SK-N-SH (cell line): Measurements from ENCODE around the gene RAMACL. TPM values are rescaled to one million over a fixed set of nuclear protein-coding genes. Genes with fewer than 3 reads are reported as not detected.

Experiments used
- CTCF ChIA-PET: fragments of 300-600, 350-600 bp; formaldehyde crosslinking; extraction: SDS; loops from one replicate; lab custom pipeline; 2021; lab: Yijun Ruan, JAX
- POLR2A ChIA-PET: fragments of 350-600 bp; sonication (Branson Sonifier 250); formaldehyde crosslinking; extraction: SDS; loops from one replicate; lab custom pipeline; 2020; ENCODE audit warnings: antibody characterized with exemption, inconsistent platforms; lab: Yijun Ruan, JAX
- DNase-seq: peaks from one replicate; pipeline ENCODE4 v3.0.0; 2012
- H2AFZ ChIP-seq: fragments of 200-600 bp; sonication (generic); 2 replicates; pipeline ENCODE4 v1.8.1; 2016; ENCODE audit warnings: antibody characterized with exemption, mild to moderate bottlenecking, low read depth
- H3F3A ChIP-seq: fragments of 200-600 bp; sonication (generic); replicated peaks from 2 replicates; pipeline ENCODE3; 2016; ENCODE audit warnings: antibody characterized with exemption, mild to moderate bottlenecking; ENCODE audit not compliant: insufficient read depth
- H3K27ac ChIP-seq, 2 experiments: fragments of 200-500 bp in 1 of 2; fragments of 200-600 bp in 1 of 2; sonication (Bioruptor generic) in 1 of 2; sonication (generic), shearing (Covaris generic) in 1 of 2; 2 replicates each; pipeline versions ENCODE4 v1.5.1 to v1.6.1; 2014 to 2016; ENCODE audit warnings: low read depth in 2 of 2, inconsistent platforms in 1 of 2, low read length in 1 of 2, mild to moderate bottlenecking in 1 of 2, mixed read lengths in 1 of 2
- H3K27me3 ChIP-seq: fragments of 200-600 bp; sonication (generic), shearing (Covaris generic); 2 replicates; pipeline ENCODE4 v1.6.1; 2016; ENCODE audit warnings: mixed run types; ENCODE audit not compliant: insufficient read depth
- H3K36me3 ChIP-seq, 2 experiments: fragments of 200-500 bp in 1 of 2; fragments of 200-600 bp in 1 of 2; sonication (Bioruptor generic) in 1 of 2; sonication (generic) in 1 of 2; replicated peaks in 1 of 2; 2 replicates each; pipeline versions ENCODE3 to v1.5.1; 2014 to 2016; ENCODE audit warnings: low read length in 1 of 2, mild to moderate bottlenecking in 1 of 2; ENCODE audit not compliant: insufficient read depth in 2 of 2, control insufficient read depth in 1 of 2
- H3K4me1 ChIP-seq, 2 experiments: fragments of 200-500 bp in 1 of 2; fragments of 200-600 bp in 1 of 2; sonication (Bioruptor generic) in 1 of 2; sonication (generic), shearing (Covaris generic) in 1 of 2; 2 replicates each; pipeline versions ENCODE4 v1.5.1 to v1.6.1; 2014 to 2016; ENCODE audit warnings: low read depth in 1 of 2, low read length in 1 of 2, mixed run types in 1 of 2; ENCODE audit not compliant: insufficient read depth in 2 of 2, control insufficient read depth in 1 of 2
- H3K4me2 ChIP-seq: fragments of 200-600 bp; sonication (generic), shearing (Covaris generic); 2 replicates; pipeline ENCODE4 v1.6.1; 2017; ENCODE audit warnings: mixed run types
- H3K4me3 ChIP-seq, 2 experiments: fragments of 200-500 bp in 1 of 2; fragments of 200-600 bp in 1 of 2; sonication (Bioruptor generic) in 1 of 2; sonication (generic), shearing (Covaris generic) in 1 of 2; 2 replicates each; pipeline versions ENCODE4 v1.5.1 to v1.8.1; 2014 to 2016; ENCODE audit warnings: low read depth in 2 of 2, inconsistent platforms in 1 of 2, low read length in 1 of 2, mild to moderate bottlenecking in 1 of 2, mixed read lengths in 1 of 2, moderate library complexity in 1 of 2
- H3K79me2 ChIP-seq: fragments of 200-600 bp; sonication (generic); 2 replicates; pipeline ENCODE4 v1.8.1; 2017; ENCODE audit warnings: mild to moderate bottlenecking; ENCODE audit not compliant: insufficient read depth
- H3K9ac ChIP-seq: fragments of 200-600 bp; sonication (generic); 2 replicates; pipeline ENCODE4 v1.6.1; 2017; ENCODE audit warnings: mixed run types
- H3K9me2 ChIP-seq: fragments of 200-600 bp; sonication (generic); 2 replicates; pipeline ENCODE4 v1.6.1; 2017; ENCODE audit warnings: mixed run types
- H3K9me3 ChIP-seq: fragments of 200-600 bp; sonication (generic); 2 replicates; pipeline ENCODE4 v1.6.1; 2017; ENCODE audit warnings: mixed run types, mild to moderate bottlenecking, moderate library complexity
- H4K20me1 ChIP-seq: fragments of 200-600 bp; sonication (generic); 2 replicates; pipeline ENCODE4 v1.6.1; 2017; ENCODE audit warnings: mild to moderate bottlenecking, mixed run types; ENCODE audit not compliant: insufficient read depth
- ELF1 ChIP-seq: IDR thresholded peaks from 2 replicates; pipeline ENCODE4 v1.4.0; 2012
- EZH2phosphoT487 ChIP-seq: fragments of 200-600 bp; sonication (generic); IDR thresholded peaks from 2 replicates; pipeline ENCODE4 v1.6.1; 2017; ENCODE audit warnings: low read depth, mixed run types, mild to moderate bottlenecking, antibody characterized with exemption, moderate library complexity, borderline replicate concordance
- FOSL2 ChIP-seq: IDR thresholded peaks from 2 replicates; pipeline ENCODE4 v1.4.0; 2012; ENCODE audit warnings: low read depth, mild to moderate bottlenecking, moderate library complexity, borderline replicate concordance
- FOXJ3 ChIP-seq: sonication (generic); formaldehyde crosslinking; IDR thresholded peaks from 2 replicates; pipeline ENCODE4 v1.5.1; 2020; ENCODE audit warnings: mild to moderate bottlenecking, missing genetic modification reagents
- FOXM1 ChIP-seq: IDR thresholded peaks from 2 replicates; pipeline ENCODE4 v1.4.0; 2012; ENCODE audit warnings: low read depth, mild to moderate bottlenecking
- GABPA ChIP-seq: IDR thresholded peaks from 2 replicates; pipeline ENCODE4 v1.4.0; 2012; ENCODE audit warnings: low read depth, mild to moderate bottlenecking
- GATA2 ChIP-seq: sonication (generic); formaldehyde crosslinking; IDR thresholded peaks from 2 replicates; pipeline ENCODE4 v1.5.0; 2020; ENCODE audit warnings: mild to moderate bottlenecking, missing genetic modification reagents
- JUND ChIP-seq: IDR thresholded peaks from 2 replicates; pipeline ENCODE4 v1.4.0; 2012
- MAX ChIP-seq: IDR thresholded peaks from 2 replicates; pipeline ENCODE4 v1.4.0; 2012; ENCODE audit warnings: low read depth
- NRF1 ChIP-seq: IDR thresholded peaks from 2 replicates; pipeline ENCODE4 v1.6.1; 2012; ENCODE audit warnings: low read depth, mild to moderate bottlenecking, low read length
- POLR2AphosphoS5 ChIP-seq: IDR thresholded peaks from 2 replicates; pipeline ENCODE4 v1.6.1; 2012; ENCODE audit warnings: low read depth, low read length
- RFX5 ChIP-seq: IDR thresholded peaks from 2 replicates; pipeline ENCODE4 v1.6.1; 2012; ENCODE audit warnings: mild to moderate bottlenecking, improper control_type of control experiment, low read length
- RXRA ChIP-seq: IDR thresholded peaks from 2 replicates; pipeline ENCODE4 v1.4.0; 2012; ENCODE audit warnings: low read depth, mild to moderate bottlenecking, borderline replicate concordance
- SIN3A ChIP-seq: IDR thresholded peaks from 2 replicates; pipeline ENCODE4 v1.6.1; 2012; ENCODE audit warnings: low read depth, mild to moderate bottlenecking, low read length, moderate library complexity, borderline replicate concordance
- TAF1 ChIP-seq: IDR thresholded peaks from 2 replicates; pipeline ENCODE4 v1.6.1; 2012; ENCODE audit warnings: low read depth, mild to moderate bottlenecking, low read length, moderate library complexity, borderline replicate concordance
- TCF12 ChIP-seq: IDR thresholded peaks from 2 replicates; pipeline ENCODE4 v1.4.0; 2012
- TEAD4 ChIP-seq: IDR thresholded peaks from 2 replicates; pipeline ENCODE4 v1.4.0; 2012; ENCODE audit warnings: mild to moderate bottlenecking, borderline replicate concordance; ENCODE audit not compliant: insufficient read depth
- USF1 ChIP-seq: IDR thresholded peaks from 2 replicates; pipeline ENCODE4 v1.4.0; 2012; ENCODE audit warnings: low read depth, borderline replicate concordance
- YY1 ChIP-seq: IDR thresholded peaks from 2 replicates; pipeline ENCODE4 v1.4.0; 2012; ENCODE audit warnings: low read depth, mild to moderate bottlenecking
- ZBTB33 ChIP-seq: IDR thresholded peaks from 2 replicates; pipeline ENCODE4 v1.4.0; 2012; ENCODE audit warnings: low read depth, borderline replicate concordance
- WGBS: methylation state at CpG from one replicate; pipeline ENCODE4 v1.1.6; 2017; ENCODE audit warnings: low lambda C conversion rate; 5-methylcytosine and 5-hydroxymethylcytosine counted together
- polyA plus RNA-seq, 3 experiments: library from polyadenylated mRNA; depleted of rRNA; stranded (reverse); fragments of >200 nt; gene quantifications; 2 replicates each; pipeline ENCODE4 v1.2.3, GENCODE V29; 2012

RAMACL gene
- polyA plus RNA-seq, 1 of the 3 experiments (the other 2 are of a cell fraction): 0.10 TPM

DNA sequence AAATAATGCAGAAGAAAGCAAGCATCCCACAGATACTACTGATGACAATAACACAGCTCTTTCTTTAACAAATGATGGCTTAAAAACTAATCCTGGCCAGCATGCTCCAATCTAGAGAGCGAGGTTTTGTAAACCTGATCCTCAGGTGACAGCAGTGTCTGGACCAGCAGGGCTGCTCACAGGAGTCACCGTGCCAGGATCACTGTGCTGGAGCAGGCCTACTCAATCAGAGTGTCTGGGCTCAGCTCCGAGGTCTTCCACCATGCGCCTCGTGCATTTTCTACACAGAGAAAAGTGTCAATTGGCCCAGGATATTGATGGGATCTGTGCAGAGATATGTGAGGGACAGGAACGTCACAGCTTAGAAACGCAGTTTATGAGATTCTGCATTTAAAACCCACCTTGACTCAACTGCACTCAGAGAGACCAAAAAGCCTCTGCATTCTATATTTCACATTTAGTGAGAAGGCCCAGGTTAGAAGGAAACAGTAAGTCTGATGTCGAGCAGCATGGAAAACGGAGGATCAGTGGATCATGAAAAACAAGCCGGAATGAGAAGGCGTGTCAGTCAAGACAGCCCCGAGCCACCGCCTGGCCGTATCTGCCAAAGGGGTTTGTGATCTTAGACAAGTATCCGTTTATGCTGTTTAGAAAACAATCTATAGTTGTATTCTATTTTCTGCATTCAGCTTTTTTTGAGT, 7.8 kb downstream of the RAMACL start:
- TF ChIP-seq USF1 (no peak), EZH2phosphoT487 (no peak), ZBTB33 (no peak), YY1 (no peak), TEAD4 (no peak), FOSL2 (no peak), FOXJ3 (CRISPR knock-in tag) (no peak), RXRA (no peak), GABPA (no peak), POLR2AphosphoS5 (no peak), FOXM1 (no peak), TAF1 (no peak), MAX (no peak), NRF1 (no peak), ELF1 (no peak), TCF12 (no peak), GATA2 (CRISPR knock-in tag) (no peak), SIN3A (no peak), RFX5 (no peak), JUND (no peak)
- TF ChIP-seq, all 33 proteins: peak for 0
- peaks cover 56% of the 10 kb centered on the region; the same call in 1 of the 2 replicates for H3K79me2 ChIP-seq
- no peaks in the 10 kb centered on the region for H3K9me2 ChIP-seq
- peaks cover 9 to 15% of the 10 kb centered on the region in 2 experiments for H3K36me3 ChIP-seq
- no peak for DNase-seq
- no peaks in the 10 kb centered on the region for H3K9me3 ChIP-seq
- no peaks in the 10 kb centered on the region for H3K27me3 ChIP-seq
- no peak overlapping the region for H3K9ac ChIP-seq
- no peak overlapping the region for H3K4me2 ChIP-seq
- H3K4me3 ChIP-seq: no peak overlapping the region
- no peaks in the 10 kb centered on the region for H3F3A ChIP-seq
- ChIA-PET POLR2A (no interaction called here), CTCF (interaction anchor here (1.3 kb wide), 1 partner anchor 21 kb away, joined by 3 read pairs; no protein-coding TSS in a partner anchor)
- H4K20me1 ChIP-seq: peaks cover 2% of the 10 kb centered on the region; the same call in 1 of the 2 replicates
- no peak overlapping the region for H2AFZ ChIP-seq
- peak overlapping the region in 1 of 2 experiments; percentile 39; a peak in 1 of 4 replicates for H3K27ac ChIP-seq
- WGBS: 90% methylated on average over 15 of the region's 15 CpGs
- H3K4me1 ChIP-seq: peaks cover 6 to 9% of the 10 kb centered on the region in 2 experiments; a peak in 2 of 4 replicates
